Activated CD4-positive, alpha-beta T cell treated with anti-CD3 and anti-CD28 coated beads, Interleukin-2, Interleukin-4, amounts not matched to agents 100 ng/mL and 50 ng/mL, durations not matched to agents 16 hours and 8 hours (primary cell): Measurements from ENCODE around the gene UBL4B.

ENCODE experiments used
- DNase-seq: peaks from one replicate; pipeline ENCODE4 v3.0.0-alpha.2; 2020; ENCODE audit warnings: low spot score

Gene UBL4B

DNA sequence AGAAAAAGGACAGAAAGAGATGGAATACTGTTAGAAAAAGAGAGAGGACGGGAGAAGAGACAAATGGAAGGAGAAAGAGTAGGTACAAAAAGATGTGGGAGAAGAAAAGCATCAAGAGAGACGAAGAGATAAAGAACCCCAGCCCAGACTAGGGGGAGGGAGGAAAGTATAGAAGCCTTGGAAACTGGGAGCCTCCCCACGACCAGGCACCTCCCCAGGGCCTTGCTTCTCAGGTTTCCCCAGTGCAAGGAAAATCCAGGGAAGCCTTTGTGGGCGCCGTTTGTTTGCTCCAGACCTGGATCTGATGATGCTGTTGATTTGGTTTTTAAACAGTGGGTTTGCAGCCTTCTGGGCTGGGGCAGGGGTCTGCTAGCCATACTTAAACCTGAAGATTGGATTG lies 26.6 kb upstream of the UBL4B start:
- DNase-seq = no peak

DNA sequence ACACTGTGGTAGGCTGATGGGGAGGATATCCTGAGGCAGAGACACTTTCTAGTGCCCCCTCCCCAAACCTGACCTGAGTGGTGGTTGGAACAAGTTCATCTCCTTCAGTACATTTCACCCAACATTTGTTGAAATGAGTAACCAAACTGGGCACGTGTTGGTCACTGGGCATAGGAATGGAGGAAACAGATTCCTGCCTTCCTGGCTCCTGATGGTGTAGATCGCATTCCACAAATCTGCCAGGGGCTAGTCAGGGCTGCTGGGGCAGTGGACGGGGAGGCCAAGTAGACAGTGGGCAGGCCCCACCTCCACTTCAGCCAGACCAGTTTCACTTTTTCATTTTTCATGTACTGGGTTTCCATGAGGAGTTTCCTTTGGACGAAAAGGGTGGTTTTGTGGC lies 25.3 kb upstream of the UBL4B start:
- DNase-seq = no peak

DNA sequence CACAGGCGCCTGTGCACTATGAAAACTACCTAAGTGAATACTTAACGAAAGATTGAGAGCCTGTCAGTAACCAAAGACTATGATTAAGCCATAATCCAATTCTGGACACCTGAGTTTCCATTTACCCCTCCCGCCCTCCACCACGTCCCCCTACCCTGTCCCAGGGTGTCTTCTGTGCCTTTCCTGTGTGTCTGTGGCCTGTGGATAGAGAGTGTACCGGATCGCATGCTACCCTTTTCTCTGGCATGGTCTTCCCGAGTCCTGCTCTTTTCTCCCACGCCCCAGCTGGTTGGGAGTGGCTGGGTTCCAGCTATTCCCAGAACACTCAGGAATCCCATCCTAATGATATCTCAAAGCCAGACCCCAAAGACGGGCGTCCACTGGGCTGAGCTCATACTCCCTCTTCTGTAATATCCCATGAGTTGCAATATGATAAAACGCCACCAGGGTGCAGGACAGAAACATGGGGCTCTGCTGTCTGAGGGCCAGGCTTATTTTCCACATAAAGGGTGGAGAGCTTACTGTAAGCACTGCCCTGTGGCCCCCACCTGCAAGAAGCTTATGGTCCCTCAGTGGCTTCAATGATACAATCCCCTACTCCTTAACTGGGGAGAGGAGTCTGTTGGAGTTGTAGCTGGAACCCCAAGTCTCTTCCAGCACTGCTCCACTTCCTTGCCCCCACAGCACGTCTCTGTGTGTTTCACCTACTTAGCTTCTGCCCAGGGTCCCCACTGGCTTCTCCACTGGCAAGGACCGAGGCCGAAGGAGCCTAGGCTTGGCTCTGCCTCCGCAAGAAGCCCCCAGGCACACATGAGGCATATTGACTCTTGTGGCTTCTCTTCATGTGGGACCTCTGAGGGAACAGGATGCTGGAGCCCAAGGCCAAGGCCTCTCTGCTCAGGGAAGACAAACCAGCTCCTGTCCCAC lies 24.2 kb upstream of the UBL4B start:
- peak; percentile 68 for DNase-seq

DNA sequence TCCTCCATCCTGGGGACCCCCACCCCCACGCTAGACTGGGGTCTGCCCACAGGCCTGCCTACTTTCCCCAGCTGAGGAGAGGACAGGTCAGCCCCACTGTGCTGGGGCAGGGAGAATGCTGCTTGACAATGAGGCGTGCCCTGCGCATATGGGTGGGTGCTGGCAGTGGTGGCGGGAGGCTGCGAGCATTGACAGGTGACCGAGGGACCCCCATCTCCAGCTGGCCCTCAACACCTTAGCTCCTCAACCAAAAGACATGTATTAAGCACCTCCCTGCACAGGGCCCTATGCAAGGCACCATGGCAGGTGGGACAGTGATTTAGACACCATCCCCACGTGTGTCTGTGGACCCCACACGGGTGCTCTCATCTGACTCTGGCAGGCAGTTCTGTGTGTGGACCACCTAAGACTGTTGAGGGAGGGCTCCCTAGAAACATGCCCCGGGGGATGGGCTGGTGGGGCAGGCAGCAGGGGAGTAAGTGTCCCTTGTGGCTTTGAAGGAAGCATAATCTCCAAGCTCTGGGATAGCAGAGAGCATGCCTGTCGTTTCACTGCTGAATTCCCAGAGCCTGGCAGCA lies 23.4 kb upstream of the UBL4B start:
- DNase-seq = no peak

DNA sequence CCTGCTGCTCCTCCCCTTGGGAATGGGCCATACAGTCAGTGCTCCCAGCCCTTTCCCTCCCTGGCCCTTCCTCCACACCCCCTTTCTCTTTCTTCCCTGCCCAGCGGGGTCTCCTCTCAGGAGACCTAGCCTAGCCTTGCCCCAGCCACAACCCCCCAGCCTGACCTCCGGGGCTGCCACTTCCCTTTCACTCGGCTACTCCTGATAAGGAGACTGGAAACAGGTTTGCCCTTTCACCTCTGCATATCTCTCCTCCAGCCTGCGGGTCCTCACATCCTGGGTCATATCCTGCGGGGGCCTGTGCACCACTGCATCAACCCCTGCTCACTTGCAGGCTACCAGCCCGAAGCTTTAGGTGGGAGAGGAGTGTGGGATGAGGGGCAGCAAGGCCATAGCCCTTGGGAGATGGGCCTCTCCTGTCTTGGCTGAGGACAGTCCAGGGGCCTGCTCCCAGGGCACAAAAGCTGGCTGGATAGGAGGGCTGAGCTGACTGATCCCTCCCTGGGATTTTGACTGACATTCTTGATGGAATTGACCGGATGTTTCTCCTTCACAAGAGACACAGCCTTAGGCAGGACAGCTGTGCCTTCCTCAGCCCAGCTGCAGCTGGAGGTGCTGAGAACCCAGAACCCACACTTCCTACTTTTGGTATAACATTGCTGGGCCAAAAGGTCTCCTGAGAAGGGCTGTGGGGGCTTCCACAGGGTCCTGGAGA lies 22.5 kb upstream of the UBL4B start:
- DNase-seq = no peak

DNA sequence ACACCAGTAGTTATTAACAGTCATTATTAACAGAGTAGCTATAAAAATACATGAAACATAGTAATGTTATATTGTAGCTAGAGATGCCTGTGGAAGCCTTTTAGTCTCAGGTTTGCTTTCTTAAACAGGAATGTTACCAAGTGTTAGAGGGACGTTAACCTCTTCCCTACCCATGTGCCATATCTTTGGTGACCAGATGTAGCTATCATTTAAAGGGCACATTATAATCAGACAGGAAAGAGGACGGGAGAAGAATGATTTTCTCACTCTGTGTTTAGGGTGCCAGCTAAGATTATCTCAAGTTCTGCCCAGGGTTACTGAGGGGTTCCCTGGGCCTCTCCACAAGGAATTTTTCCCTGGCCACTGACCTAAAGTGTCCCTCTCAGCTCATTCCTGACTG lies 20.9 kb upstream of the UBL4B start:
- no peak for DNase-seq

DNA sequence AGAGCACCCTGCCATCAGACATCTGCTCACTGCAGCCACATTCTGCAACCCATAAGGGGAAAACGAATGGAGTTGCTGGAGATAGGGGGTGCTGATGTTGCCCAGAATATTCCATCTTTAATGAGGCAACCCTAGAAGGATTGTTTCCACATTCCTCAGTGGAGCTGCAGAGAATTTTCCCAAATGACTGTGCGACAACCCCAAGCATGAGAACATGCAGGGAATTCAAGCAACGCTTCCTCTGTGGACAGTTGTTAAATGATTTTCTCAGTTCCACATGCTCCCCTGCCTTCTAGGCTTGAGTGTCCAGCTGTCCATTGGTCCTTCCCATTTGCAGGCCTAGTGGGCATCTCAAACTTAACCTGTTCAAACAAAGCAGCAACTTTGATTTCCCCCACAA lies 20.5 kb upstream of the UBL4B start:
- no peak for DNase-seq

DNA sequence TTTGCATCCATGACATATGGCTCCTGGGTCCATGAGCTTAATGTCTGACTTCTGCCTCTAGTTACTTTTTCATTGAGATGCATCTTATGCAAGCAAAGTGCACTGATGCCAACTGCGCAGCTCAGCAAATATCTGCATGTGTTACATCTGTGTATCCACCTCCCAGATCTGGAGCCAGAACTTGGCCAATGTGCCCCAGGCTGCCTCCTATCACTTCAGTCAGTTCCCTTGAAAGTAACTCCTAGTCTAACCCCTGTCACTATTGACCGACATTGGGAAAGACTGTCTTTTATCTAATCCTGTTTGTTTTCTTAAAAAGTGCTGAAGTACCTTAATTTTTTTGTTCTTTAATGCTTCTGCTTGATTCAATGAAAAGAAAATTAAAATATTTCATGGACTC lies 19.3 kb upstream of the UBL4B start:
- no peak for DNase-seq

DNA sequence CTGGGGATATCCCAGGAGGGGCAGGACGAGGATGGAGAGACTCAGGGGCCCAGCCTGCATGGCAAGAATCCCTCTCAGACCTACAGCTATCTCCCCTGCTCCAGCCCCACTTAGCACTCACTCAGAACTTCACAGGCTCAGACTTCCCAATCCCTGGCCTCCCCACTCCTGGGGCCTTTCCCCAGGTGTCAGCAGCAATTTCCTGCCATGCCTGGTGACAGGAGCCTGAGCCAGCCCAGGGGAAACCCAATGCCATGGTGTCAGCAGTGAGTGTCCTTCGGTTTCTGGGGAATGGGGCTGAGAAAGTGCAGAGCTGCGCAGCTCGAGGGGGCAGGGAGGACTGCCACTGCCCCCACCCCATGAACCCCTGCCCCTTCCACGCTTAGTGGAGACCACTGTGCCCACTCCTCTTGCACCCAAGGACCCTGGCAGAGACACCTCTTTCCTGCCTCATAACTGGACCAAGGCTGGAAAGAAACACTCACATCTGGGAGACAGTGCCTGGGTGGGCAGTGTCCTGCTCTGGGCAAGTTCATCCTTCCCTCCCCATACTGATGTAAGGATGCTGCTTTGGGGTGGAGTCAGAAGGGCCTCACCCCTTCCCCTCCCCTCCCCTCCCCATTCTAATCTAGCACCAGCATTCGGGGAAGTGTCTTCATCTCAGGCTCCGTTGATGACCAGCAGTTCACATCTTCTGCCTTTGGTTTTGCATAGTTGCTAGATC lies 17.1 kb upstream of the UBL4B start:
- no peak for DNase-seq

DNA sequence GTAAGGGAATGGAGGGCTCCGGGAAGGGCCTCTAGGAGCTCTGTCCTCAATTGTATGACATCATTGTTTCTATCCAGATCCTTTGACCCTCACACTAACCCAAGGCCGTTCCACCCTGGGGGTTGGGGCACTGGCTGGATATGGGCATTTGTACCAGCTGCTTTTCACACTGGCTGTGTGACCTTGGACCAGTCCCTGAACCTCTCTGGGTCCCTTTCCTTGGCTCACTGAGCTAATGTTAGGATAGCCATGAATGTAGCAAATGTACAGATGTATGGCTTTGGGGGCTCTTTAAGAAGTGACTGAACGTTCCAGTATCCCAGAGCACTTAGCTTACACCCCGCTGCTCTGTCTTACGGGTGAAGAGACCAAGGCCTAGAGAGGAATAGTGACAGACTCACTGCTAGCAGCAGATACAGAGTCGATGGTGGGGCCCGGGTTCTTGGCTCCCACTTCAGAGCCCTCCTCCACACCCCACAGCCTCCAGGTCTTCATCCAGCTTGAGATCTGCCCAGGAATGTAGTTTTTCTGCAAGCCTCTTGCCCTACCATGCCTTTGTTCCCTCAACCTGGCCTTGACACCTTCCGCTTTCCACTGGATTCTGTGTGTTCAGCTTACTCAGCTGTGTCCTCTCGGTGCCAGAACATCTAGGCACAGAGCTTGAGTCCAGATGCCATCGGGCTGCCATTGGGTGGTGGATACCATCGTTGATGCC lies 14.6 kb upstream of the UBL4B start:
- DNase-seq = no peak

DNA sequence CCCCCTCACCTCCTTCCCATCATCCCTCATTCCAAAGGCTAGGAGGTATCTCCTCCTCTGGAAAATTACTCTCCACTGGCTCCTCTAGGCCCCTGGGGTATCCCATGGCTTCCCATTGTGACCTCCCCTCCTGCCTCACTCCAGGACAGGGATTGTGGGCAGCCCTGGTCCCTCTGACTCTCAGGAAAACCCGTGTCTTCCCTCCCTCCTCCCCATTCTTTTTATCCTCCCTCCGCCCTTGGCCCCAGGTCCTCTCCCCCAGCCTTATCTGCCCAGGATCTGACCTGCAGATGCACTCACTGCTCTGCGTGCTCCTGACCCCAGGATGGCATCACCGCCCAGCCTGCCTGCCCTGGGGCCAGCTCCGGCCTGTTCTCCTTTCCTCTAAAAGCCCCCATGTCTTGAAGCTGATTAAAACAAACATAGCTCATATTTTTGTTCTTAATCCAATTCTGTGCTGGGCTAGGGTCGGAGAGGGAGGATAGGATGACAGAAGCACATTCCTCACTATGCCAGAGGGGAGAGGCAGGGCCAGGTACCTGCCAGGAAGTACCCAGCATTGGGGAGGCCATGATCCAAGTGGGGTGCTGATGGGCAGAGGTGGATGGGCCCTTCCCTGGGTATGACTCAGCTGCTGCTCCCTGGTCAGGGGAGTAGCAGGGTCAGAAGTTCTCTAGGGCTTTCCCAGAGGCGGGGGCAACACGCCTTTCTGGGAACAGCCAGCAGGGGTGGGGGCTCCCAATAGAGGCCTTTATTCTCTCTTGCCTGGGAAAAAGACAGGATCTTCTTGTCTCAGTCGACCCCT lies 13.8 kb upstream of the UBL4B start:
- DNase-seq = no peak

DNA sequence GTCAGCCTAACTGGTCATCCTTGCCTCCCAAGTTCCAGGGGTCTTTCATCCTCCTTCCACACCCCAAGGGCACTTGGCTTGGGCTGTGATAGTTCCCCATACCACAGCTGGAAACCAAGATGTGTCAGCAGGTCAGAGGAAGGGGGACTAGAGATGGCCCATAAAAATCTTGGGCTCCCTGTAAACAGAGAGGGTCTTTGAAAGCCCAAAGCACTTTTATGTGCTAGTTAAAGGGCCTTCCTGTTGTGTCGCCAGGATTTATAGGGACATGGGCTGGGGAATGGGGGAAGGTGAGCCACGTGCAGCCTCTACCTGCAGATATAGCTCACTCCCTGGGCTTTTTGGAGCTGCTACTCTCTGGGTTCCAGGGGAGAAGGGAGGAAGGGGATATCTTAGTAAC lies 11.9 kb upstream of the UBL4B start:
- no peak for DNase-seq

DNA sequence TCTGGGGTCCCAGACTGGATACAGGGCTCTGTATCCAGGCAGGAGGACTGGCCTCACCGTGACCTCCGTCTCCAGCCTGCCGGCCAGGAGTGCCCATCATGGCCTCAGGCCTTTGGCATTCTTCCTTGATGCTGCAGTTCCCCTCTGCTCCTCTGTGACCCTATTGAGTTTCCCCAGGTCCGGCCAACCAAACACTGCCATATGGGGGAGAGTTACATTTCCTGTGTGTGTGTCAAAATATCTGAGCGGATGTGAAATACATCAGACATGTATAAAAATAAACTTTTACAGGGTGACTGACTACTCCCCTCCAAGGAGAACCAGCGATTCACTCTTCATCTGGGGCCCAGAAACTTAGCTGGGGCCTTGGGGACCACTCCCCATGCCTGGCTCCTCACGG lies 10.2 kb upstream of the UBL4B start:
- no peak for DNase-seq

DNA sequence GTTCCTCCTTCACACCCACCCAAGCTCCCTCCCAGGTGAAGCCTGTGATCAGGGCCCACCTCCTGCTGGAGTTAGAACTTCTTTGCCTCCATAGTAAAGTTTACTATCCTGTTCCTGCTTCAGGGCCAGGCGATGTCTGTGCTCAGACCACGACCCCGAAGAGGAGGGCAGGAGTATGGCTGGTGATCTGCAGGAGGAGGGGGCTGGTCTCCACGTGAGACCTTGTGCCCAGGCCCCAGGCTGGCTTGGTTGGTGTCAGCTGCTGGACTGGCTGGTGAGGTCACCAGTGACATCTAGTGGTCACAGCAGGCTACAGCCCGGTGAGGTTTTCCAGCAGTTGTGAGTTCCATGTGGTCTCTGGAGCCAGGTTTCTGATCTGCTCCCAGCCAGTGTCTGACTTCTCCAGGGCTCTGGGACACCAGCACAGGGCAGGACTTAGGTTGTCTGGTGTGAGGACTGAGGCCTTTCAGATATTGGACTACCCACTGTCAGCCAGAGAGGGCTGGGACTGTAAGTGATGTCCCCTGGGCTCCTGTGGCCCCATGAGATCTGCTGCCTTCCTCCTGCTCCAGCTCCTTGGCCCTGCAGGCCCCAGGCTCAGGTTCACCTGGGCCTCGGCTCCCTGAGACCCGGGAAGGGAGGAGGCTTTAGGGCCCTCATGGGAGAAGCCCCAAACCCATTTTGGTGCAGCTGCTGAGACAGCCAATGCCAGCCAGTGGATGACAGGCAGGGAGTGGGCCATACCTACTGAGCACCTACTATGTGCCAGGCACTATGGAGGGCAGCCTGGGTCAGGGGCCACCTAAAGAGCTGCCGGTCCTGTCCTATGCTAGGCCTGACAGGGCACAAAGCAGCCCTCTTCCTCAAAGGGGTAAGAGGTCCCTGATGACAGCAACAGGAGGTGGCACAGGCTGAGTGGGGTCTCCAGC lies 6.0 kb upstream of the UBL4B start:
- peak; percentile 69 for DNase-seq

DNA sequence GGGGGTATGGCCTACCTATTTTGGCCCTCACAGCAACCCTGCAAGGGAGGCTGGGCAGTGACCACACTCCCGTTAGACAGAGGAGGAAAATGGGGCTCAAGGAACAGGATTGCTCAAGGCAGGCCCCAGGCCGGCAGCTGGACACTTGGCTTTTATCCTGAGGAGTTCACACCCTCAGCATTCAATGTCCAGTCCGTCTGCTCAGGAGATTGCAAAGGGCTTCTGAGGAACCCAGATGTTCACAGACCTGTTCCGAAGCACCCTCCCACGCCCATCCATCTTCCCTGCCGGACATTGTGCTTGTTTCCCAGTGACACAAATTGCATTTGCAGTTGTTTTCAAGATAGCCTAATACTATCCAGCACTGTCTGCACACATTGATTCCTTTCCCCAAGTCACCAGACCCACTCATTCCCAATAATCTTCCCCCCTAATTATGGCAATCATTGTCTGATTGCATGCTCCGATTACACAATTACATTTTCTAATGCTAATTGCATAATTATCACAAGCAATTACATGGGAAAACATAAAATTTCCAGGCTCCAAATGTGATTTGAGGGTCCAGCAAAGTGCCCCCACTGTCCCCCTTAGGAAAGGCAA lies 4.3 kb upstream of the UBL4B start:
- DNase-seq = no peak

DNA sequence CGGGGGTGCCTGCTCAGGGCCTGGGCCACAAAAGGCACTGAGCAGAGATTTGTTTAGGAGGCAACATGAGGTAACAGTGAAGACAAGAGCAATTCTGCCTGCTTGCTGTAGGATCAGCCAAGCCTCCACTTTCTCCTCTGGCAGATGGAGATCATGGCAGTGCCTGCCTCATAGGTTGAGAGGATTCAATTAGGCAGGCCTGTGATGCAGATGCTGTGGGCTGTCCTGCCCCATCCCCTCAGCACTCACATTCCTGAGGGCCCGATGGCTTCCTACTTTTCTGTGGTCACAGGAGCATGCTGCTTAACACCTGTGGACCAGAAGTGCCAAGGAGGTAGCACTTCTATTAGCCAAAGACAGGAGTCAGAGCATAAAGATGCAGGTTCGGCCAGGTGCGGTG lies 1.2 kb upstream of the UBL4B start:
- no peak for DNase-seq

DNA sequence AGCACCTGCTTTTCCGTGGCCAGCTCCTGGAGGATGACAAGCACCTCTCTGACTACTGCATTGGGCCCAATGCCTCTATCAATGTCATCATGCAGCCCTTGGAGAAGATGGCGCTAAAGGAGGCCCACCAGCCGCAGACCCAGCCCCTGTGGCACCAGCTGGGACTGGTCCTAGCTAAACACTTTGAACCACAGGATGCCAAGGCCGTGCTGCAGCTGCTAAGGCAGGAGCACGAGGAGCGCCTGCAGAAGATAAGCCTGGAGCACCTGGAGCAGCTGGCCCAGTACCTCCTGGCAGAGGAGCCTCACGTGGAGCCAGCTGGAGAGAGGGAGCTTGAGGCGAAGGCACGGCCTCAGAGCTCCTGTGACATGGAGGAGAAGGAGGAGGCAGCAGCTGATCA lies 413 bp downstream of the UBL4B start:
- DNase-seq = no peak

DNA sequence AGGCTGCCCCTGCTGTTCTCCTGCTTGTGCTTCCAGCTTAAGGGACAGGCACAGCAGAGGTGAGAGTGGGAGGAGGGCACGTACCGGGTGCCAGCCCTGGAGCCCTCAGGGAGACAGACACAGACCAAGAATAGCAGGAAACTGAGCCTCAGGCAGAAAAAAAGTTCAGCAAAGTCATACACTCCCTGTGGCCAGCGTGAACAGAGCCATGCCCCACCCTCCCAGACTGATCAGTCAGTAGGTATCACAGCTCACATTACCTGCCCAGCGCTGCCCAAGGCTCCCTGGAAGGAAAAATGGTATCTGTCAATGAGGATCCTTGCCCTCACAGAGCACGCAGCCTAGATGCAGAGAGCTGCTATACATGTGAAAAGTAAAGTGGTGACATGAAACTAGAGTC lies 1.3 kb downstream of the UBL4B start:
- no peak for DNase-seq

DNA sequence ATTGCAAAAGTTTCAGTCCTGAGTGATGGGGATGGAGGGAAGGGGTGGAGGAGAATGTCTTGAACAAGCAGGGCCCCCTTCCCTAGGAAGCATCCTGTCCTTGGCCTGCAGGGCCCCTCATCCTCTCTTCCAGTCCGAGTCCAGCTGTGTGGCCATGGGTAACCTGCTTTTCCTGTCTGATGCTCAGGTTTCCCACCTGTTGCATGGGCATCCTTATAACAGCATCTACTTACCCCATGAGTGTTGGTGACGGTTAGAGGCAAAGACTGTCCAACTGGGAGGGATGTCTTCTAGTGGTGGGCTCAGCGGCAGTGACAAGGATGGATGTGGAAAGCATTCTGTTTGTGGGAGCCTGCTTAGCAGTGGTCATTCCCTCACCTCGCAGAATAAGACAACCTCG lies 1.9 kb downstream of the UBL4B start:
- DNase-seq = no peak

DNA sequence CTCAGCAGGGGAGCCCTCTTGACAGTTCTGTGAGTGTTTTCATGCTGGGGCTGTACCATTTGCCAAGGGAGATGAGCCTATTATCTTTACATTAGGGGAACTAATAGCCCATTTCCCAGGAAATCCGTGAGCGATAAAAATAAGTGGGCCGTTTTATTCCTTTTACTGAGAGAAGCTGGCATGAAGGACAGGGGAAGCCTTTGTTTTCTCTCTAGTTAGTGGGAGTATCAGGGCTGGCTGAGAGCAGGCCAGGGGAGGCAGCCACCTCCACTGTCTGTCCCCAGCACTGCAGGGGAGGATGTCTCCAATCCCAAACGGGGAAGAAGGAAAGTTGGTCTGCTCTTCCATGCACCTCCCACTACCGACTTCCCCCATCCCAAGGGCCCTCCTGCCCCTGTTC lies 2.5 kb downstream of the UBL4B start:
- no peak for DNase-seq
